CD14-positive monocyte (primary cell): ENCODE measurements around the gene NPIPB12. TPM values are rescaled to one million over a fixed set of nuclear protein-coding genes. Genes with fewer than 3 reads are reported as not detected.
"Not testable (repeated sequence)": the region's sequence is repeated elsewhere in the genome, so short reads cannot be mapped to it uniquely, and the experiment has no call there.

Experiments
- DNase-seq, 3 donors: peaks; one replicate each; pipeline ENCODE4 v3.0.0-alpha.2; 2011 to 2022
- H2AFZ ChIP-seq: 2 replicates; pipeline ENCODE4 v1.6.0; 2012; ENCODE audit warnings: mild to moderate bottlenecking, low read depth, low read length, inconsistent platforms; ENCODE audit not compliant: insufficient read depth, poor library complexity, severe bottlenecking
- H3K27ac ChIP-seq, 2 donors: 1 replicate in 1 of 2; 2 replicates in 1 of 2; pipeline ENCODE4 v1.5.1; 2012 to 2013; ENCODE audit warnings: low read length in 2 of 2, control low read depth in 1 of 2, inconsistent platforms in 1 of 2, low read depth in 1 of 2, mild to moderate bottlenecking in 1 of 2
- H3K27me3 ChIP-seq, 2 donors: one replicate each; pipeline versions ENCODE4 v1.6.0 to v1.6.1; 2011 to 2013; ENCODE audit warnings: low read length in 2 of 2; ENCODE audit not compliant: control insufficient read depth in 2 of 2, insufficient read depth in 2 of 2
- H3K36me3 ChIP-seq, 2 donors: replicated peaks in 1 of 2; 1 replicate in 1 of 2; 2 replicates in 1 of 2; pipeline versions ENCODE4 v1.5.1 to v1.6.1; 2012 to 2013; ENCODE audit warnings: low read length in 2 of 2, control low read depth in 1 of 2, inconsistent platforms in 1 of 2, mild to moderate bottlenecking in 1 of 2; ENCODE audit not compliant: insufficient read depth in 2 of 2, control insufficient read depth in 1 of 2
- H3K4me1 ChIP-seq, 2 donors: 1 replicate in 1 of 2; 2 replicates in 1 of 2; pipeline versions ENCODE4 v1.5.1 to v1.6.1; 2012 to 2013; ENCODE audit warnings: low read length in 2 of 2, control low read depth in 1 of 2, inconsistent platforms in 1 of 2, mild to moderate bottlenecking in 1 of 2, moderate library complexity in 1 of 2; ENCODE audit not compliant: insufficient read depth in 2 of 2, control insufficient read depth in 1 of 2
- H3K4me2 ChIP-seq: replicated peaks from 2 replicates; pipeline ENCODE3; 2012; ENCODE audit warnings: low read length, moderate library complexity, mild to moderate bottlenecking; ENCODE audit not compliant: poor library complexity, severe bottlenecking; ENCODE audit errors: extremely low read depth
- H3K4me3 ChIP-seq, 3 experiments: fragments of 200-600 bp in 1 of 3; sonication (generic) in 1 of 3; replicated peaks in 1 of 3; 1 replicate in 2 of 3; 2 replicates in 1 of 3; pipeline ENCODE4 v1.5.1; 2011 to 2013; ENCODE audit warnings: low read length in 3 of 3, mild to moderate bottlenecking in 3 of 3, control low read depth in 2 of 3, low read depth in 2 of 3, inconsistent platforms in 1 of 3, moderate library complexity in 1 of 3
- H3K79me2 ChIP-seq: 2 replicates; pipeline ENCODE4 v1.6.0; 2012; ENCODE audit warnings: mild to moderate bottlenecking, control low read depth, inconsistent platforms, low read length, moderate library complexity; ENCODE audit not compliant: insufficient read depth
- H3K9ac ChIP-seq: 2 replicates; pipeline ENCODE4 v1.6.0; 2017; ENCODE audit warnings: low read length, mild to moderate bottlenecking; ENCODE audit not compliant: insufficient read depth, poor library complexity, severe bottlenecking
- H3K9me3 ChIP-seq, 2 donors: replicated peaks in 1 of 2; 1 replicate in 1 of 2; 2 replicates in 1 of 2; pipeline versions ENCODE4 v1.5.1 to v1.6.1; 2012 to 2013; ENCODE audit warnings: low read length in 2 of 2, control low read depth in 1 of 2; ENCODE audit not compliant: control insufficient read depth in 1 of 2, insufficient read depth in 1 of 2
- H4K20me1 ChIP-seq: 2 replicates; pipeline ENCODE4 v1.6.0; 2012; ENCODE audit warnings: mild to moderate bottlenecking, low read length, control low read depth, moderate library complexity; ENCODE audit not compliant: insufficient read depth
- H3K27ac Mint-ChIP-seq, 7 donors: one replicate each; pipeline ENCODE4 v1.8.0; 2020; ENCODE audit warnings: mild to moderate bottlenecking in 7 of 7, mixed read lengths in 7 of 7, moderate library complexity in 6 of 7, inconsistent platforms in 2 of 7
- H3K27me3 Mint-ChIP-seq, 3 donors: one replicate each; pipeline ENCODE4 v1.8.0; 2021 to 2022; ENCODE audit warnings: low read depth in 3 of 3, mild to moderate bottlenecking in 3 of 3, mixed read lengths in 3 of 3, moderate library complexity in 3 of 3, inconsistent platforms in 1 of 3
- H3K36me3 Mint-ChIP-seq, 2 donors: one replicate each; pipeline ENCODE4 v1.8.0; 2020; ENCODE audit warnings: mixed read lengths in 2 of 2, inconsistent platforms in 1 of 2, mild to moderate bottlenecking in 1 of 2
- H3K4me1 Mint-ChIP-seq: one replicate; pipeline ENCODE4 v1.8.0; 2020; ENCODE audit warnings: mild to moderate bottlenecking, mixed read lengths
- H3K4me3 Mint-ChIP-seq, 2 donors: one replicate each; pipeline ENCODE4 v1.8.0; 2020; ENCODE audit warnings: mild to moderate bottlenecking in 2 of 2, mixed read lengths in 2 of 2, moderate library complexity in 1 of 2
- H3K9me3 Mint-ChIP-seq, 7 donors: one replicate each; pipeline ENCODE4 v1.8.0; 2020 to 2022; ENCODE audit warnings: mixed read lengths in 7 of 7, mild to moderate bottlenecking in 6 of 7, moderate library complexity in 6 of 7, inconsistent platforms in 2 of 7
- whole genome bisulfite sequencing: methylation state at CpG from one replicate; pipeline ENCODE4 v1.1.5; 2013; ENCODE audit warnings: missing lambda C conversion rate; ENCODE audit not compliant: insufficient coverage; 5-methylcytosine and 5-hydroxymethylcytosine counted together
- intact Hi-C, 2 donors: fragments of 100-400 bp; cut with micrococcal nuclease; formaldehyde crosslinking; loops; one replicate each; pipeline versions ENCODE4 v1.15.0 to v1.15.1; 2023
- polyA plus RNA-seq, 3 donors: library from polyadenylated mRNA; depleted of rRNA in 1 of 3; unstranded in 2 of 3; stranded (reverse) in 1 of 3; fragments of 300-500 nt in 2 of 3; fragments of >200 nt in 1 of 3; fragmentation: Illumina TruSeq in 2 of 3; gene quantifications; 1 replicate in 2 of 3; 2 replicates in 1 of 3; pipeline ENCODE4 v1.2.3, GENCODE V29; 2012 to 2021
- small RNA-seq: library from RNA; depleted of rRNA; stranded (forward); fragments of <200 nt; gene quantifications from one replicate; pipeline ENCODE3, GENCODE V24; 2012; ENCODE audit warnings: low read depth; ENCODE audit not compliant: insufficient read length

The NPIPB12 gene
- polyA plus RNA-seq, 3 donors, result 0.28 to 149 (median 0.46) TPM

GRCh38 chr16:29454269-29454668 is 51.9 kb downstream of the NPIPB12 start, which contains the start of the genes BOLA2 and SLX1B:
BOLA2 (minus strand) TSS chr16:29454351; CDS start chr16:29454253, 98 bp downstream.
SLX1B (plus strand) TSS chr16:29454533.
- H3K4me2 ChIP-seq, H3K27me3 Mint-ChIP-seq, H3K9ac ChIP-seq, H4K20me1 ChIP-seq, H3K4me1 ChIP-seq, H3K27me3 ChIP-seq, H3K4me1 Mint-ChIP-seq, H3K36me3 Mint-ChIP-seq, H3K9me3 Mint-ChIP-seq, H3K9me3 ChIP-seq, H3K27ac Mint-ChIP-seq, H3K27ac ChIP-seq, DNase-seq, H3K4me3 Mint-ChIP-seq, H3K36me3 ChIP-seq, H3K79me2 ChIP-seq, H2AFZ ChIP-seq, H3K4me3 ChIP-seq, intact Hi-C loops: not testable (repeated sequence)
- no CpG with 5 or more reads among the region's 33 CpGs for WGBS

- H3K9ac ChIP-seq, H3K27ac Mint-ChIP-seq, intact Hi-C loops, H3K9me3 Mint-ChIP-seq, H3K27me3 Mint-ChIP-seq, H3K9me3 ChIP-seq, H3K36me3 ChIP-seq, H2AFZ ChIP-seq, H3K4me3 ChIP-seq, H3K79me2 ChIP-seq, H3K4me2 ChIP-seq, H3K27ac ChIP-seq, H3K4me1 ChIP-seq, H3K4me1 Mint-ChIP-seq, DNase-seq, H3K36me3 Mint-ChIP-seq, H3K4me3 Mint-ChIP-seq, H3K27me3 ChIP-seq, H4K20me1 ChIP-seq: not testable (repeated sequence)
- WGBS, result no CpG with 5 or more reads among the region's 21 CpGs
Observed at GRCh38 chr16:29453754-29454153, 52.5 kb downstream of the NPIPB12 start.

Small RNA genes lying within 50 kb of the gene (small RNA-seq; reads per million reads assigned to genes)
- not detected for gene AC133555.2

Other genes starting within 250 kb of the NPIPB12 start
- gene NPIPB11, start 99.7 kb downstream of the NPIPB12 start, polyA plus RNA-seq, result 10 to 100 TPM in 1 of 3 donors, under 1 TPM in 1, not detected in 1; 0.05 to 12.6 TPM
- 10 to 100 TPM in 2 of 3 donors, 1 to 10 TPM in 1; 7.3 to 24.8 (median 16.0) TPM for gene BOLA2, start 52.1 kb downstream of the NPIPB12 start, polyA plus RNA-seq
- 10 to 100 TPM; 34.4 to 37.7 (median 37.5) TPM for gene SLX1B, start 51.9 kb downstream of the NPIPB12 start, polyA plus RNA-seq
- 100 to 1,000 TPM in 2 of 3 donors, 10 to 100 TPM in 1; 13.8 to 133 (median 110) TPM for gene SULT1A4, start 46.5 kb downstream of the NPIPB12 start, polyA plus RNA-seq
- gene SPN, start 156.8 kb upstream of the NPIPB12 start, polyA plus RNA-seq, result 10 to 100 TPM; 42.4 to 71.0 (median 46.6) TPM
- 1 to 10 TPM; 2.1 to 4.7 (median 3.9) TPM for gene QPRT, start 172.8 kb upstream of the NPIPB12 start, polyA plus RNA-seq
- 10 to 100 TPM; 24.6 to 32.0 (median 29.2) TPM for gene C16orf54, start 239.6 kb upstream of the NPIPB12 start, polyA plus RNA-seq